Neural cell (in vitro differentiated cells): ENCODE data around the gene PCYT2.

ENCODE experiments used
- EP300 ChIP-seq: fragments of 450-650 bp; conservative IDR thresholded peaks from 2 replicates; pipeline ENCODE4 v1.6.1; 2014; ENCODE audit warnings: antibody characterized with exemption, mild to moderate bottlenecking, moderate library complexity; ENCODE audit not compliant: poor library complexity, severe bottlenecking
- MXI1 ChIP-seq: fragments of 450-650 bp; conservative IDR thresholded peaks from 2 replicates; pipeline ENCODE4 v1.6.1; 2014; ENCODE audit warnings: antibody characterized with exemption, mild to moderate bottlenecking; ENCODE audit not compliant: poor library complexity, severe bottlenecking
- POLR2AphosphoS5 ChIP-seq: IDR thresholded peaks from 2 replicates; pipeline ENCODE4 v1.6.1; 2012
- RAD21 ChIP-seq: fragments of 450-650 bp; conservative IDR thresholded peaks from 2 replicates; pipeline ENCODE4 v1.6.1; 2014; ENCODE audit warnings: antibody characterized with exemption, mild to moderate bottlenecking, moderate library complexity
- SMC3 ChIP-seq: fragments of 450-650 bp; conservative IDR thresholded peaks from 2 replicates; pipeline ENCODE4 v1.6.1; 2014; ENCODE audit warnings: antibody characterized with exemption, mild to moderate bottlenecking, moderate library complexity; ENCODE audit not compliant: poor library complexity
- TAF1 ChIP-seq: IDR thresholded peaks from 2 replicates; pipeline ENCODE4 v1.6.1; 2012; ENCODE audit warnings: low read depth
- TF ChIP-seq, protein P1 (sequence below): fragments of 450-650 bp; IDR thresholded peaks from 2 replicates; pipeline ENCODE4 v1.5.1; 2014; ENCODE audit warnings: antibody characterized with exemption, mild to moderate bottlenecking, moderate library complexity; ENCODE audit not compliant: poor library complexity, severe bottlenecking
- TF ChIP-seq, protein P2 (sequence below): IDR thresholded peaks from 2 replicates; pipeline ENCODE4 v1.6.1; 2012; ENCODE audit warnings: borderline replicate concordance

DNA sequence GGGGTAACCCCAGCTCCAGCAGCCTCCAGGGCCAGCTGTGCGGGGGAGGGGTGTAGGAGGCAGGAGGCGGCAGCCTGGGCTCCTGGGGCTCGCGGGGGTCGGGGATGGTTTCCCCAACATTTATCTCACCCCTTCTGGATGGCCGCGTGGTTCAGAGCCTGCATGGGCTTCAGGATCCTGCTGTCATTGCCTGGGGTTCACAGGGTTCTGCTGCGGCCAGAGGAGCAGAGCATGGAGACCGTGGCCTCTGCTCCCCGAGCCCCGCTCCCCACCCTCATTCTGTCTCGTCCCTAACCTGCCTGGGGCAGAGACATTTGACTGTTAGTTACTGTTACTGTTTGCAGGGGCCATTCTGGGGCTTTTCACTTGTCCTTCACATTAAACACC, 31.0 kb upstream of the PCYT2 start:
- no peak for TF ChIP-seq MXI1
- TF ChIP-seq, protein P1, sequence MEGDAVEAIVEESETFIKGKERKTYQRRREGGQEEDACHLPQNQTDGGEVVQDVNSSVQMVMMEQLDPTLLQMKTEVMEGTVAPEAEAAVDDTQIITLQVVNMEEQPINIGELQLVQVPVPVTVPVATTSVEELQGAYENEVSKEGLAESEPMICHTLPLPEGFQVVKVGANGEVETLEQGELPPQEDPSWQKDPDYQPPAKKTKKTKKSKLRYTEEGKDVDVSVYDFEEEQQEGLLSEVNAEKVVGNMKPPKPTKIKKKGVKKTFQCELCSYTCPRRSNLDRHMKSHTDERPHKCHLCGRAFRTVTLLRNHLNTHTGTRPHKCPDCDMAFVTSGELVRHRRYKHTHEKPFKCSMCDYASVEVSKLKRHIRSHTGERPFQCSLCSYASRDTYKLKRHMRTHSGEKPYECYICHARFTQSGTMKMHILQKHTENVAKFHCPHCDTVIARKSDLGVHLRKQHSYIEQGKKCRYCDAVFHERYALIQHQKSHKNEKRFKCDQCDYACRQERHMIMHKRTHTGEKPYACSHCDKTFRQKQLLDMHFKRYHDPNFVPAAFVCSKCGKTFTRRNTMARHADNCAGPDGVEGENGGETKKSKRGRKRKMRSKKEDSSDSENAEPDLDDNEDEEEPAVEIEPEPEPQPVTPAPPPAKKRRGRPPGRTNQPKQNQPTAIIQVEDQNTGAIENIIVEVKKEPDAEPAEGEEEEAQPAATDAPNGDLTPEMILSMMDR: no peak
- no peak for TF ChIP-seq POLR2AphosphoS5
- TF ChIP-seq, protein P2, sequence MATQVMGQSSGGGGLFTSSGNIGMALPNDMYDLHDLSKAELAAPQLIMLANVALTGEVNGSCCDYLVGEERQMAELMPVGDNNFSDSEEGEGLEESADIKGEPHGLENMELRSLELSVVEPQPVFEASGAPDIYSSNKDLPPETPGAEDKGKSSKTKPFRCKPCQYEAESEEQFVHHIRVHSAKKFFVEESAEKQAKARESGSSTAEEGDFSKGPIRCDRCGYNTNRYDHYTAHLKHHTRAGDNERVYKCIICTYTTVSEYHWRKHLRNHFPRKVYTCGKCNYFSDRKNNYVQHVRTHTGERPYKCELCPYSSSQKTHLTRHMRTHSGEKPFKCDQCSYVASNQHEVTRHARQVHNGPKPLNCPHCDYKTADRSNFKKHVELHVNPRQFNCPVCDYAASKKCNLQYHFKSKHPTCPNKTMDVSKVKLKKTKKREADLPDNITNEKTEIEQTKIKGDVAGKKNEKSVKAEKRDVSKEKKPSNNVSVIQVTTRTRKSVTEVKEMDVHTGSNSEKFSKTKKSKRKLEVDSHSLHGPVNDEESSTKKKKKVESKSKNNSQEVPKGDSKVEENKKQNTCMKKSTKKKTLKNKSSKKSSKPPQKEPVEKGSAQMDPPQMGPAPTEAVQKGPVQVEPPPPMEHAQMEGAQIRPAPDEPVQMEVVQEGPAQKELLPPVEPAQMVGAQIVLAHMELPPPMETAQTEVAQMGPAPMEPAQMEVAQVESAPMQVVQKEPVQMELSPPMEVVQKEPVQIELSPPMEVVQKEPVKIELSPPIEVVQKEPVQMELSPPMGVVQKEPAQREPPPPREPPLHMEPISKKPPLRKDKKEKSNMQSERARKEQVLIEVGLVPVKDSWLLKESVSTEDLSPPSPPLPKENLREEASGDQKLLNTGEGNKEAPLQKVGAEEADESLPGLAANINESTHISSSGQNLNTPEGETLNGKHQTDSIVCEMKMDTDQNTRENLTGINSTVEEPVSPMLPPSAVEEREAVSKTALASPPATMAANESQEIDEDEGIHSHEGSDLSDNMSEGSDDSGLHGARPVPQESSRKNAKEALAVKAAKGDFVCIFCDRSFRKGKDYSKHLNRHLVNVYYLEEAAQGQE: no peak
- no peak for TF ChIP-seq EP300
- no peak for TF ChIP-seq TAF1
- no peak for TF ChIP-seq SMC3
- TF ChIP-seq RAD21: no peak
